ENCODE measurements around the gene ALG12. TPM values are rescaled to one million over a fixed set of nuclear protein-coding genes. Genes with fewer than 3 reads are reported as not detected.

Gene ALG12
- total and polyA plus RNA-seq, 2 of the 13 experiments (the other 11 are each of a cell fraction or from before 2014, with no cell fraction given) = 7.8 to 15.8 TPM

- 0 out of 2 replicates have a peak, but pooled peaks have one; percentile 75 for TF ChIP-seq ZNF749 (CRISPR knock-in tag; IDR thresholded peaks at IDR 0.05; ENCODE audit: borderline replicate concordance)
- peak; percentile 65; the same call in 1 of the 2 replicates for TF ChIP-seq RBAK (CRISPR knock-in tag; IDR thresholded peaks at IDR 0.05)
- no peak for TF ChIP-seq AHR (CRISPR knock-in tag; IDR thresholded peaks at IDR 0.05)
- 0 out of 2 replicates have a peak, but pooled peaks have one; percentile 32 for TF ChIP-seq ZNF317 (CRISPR knock-in tag; IDR thresholded peaks at IDR 0.05)
- TF ChIP-seq, protein P1, sequence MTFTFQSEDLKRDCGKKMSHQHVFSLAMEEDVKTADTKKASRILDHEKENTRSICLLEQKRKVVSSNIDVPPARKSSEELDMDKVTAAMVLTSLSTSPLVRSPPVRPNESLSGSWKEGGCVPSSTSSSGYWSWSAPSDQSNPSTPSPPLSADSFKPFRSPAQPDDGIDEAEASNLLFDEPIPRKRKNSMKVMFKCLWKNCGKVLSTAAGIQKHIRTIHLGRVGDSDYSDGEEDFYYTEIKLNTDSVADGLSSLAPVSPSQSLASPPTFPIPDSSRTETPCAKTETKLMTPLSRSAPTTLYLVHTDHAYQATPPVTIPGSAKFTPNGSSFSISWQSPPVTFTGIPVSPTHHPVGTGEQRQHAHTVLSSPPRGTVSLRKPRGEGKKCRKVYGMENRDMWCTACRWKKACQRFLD (CRISPR knock-in tag; IDR thresholded peaks at IDR 0.05; ENCODE audit: borderline replicate concordance) = 0 out of 2 replicates have a peak, but pooled peaks have one; percentile 52
- no peak for TF ChIP-seq DR1 (CRISPR knock-in tag; IDR thresholded peaks at IDR 0.05)
- TF ChIP-seq ZNF333 (CRISPR knock-in tag; IDR thresholded peaks at IDR 0.05; ENCODE audit: borderline replicate concordance) = no peak
- TF ChIP-seq ESRRA (CRISPR knock-in tag; IDR thresholded peaks at IDR 0.05; ENCODE audit: low read depth) = peak; percentile 50; the same call in 1 of the 2 replicates
- TF ChIP-seq ZNF124 (CRISPR knock-in tag; IDR thresholded peaks at IDR 0.05) = no peak
- TF ChIP-seq NR1H2 (CRISPR knock-in tag; IDR thresholded peaks at IDR 0.05; ENCODE audit: borderline replicate concordance, low read depth) = no peak
- TF ChIP-seq KDM3A (CRISPR knock-in tag; IDR thresholded peaks at IDR 0.05; ENCODE audit: low read depth) = no peak
- peak; percentile 53; the same call in 1 of the 2 replicates for TF ChIP-seq ZNF451 (CRISPR knock-in tag; IDR thresholded peaks at IDR 0.05)
- TF ChIP-seq ZNF709 (CRISPR knock-in tag; IDR thresholded peaks at IDR 0.05) = no peak
- no peak for TF ChIP-seq SIX1 (CRISPR knock-in tag; IDR thresholded peaks at IDR 0.05; ENCODE audit: borderline replicate concordance)
- TF ChIP-seq ZNF543 (CRISPR knock-in tag; IDR thresholded peaks at IDR 0.05) = no peak
- TF ChIP-seq, protein P2, sequence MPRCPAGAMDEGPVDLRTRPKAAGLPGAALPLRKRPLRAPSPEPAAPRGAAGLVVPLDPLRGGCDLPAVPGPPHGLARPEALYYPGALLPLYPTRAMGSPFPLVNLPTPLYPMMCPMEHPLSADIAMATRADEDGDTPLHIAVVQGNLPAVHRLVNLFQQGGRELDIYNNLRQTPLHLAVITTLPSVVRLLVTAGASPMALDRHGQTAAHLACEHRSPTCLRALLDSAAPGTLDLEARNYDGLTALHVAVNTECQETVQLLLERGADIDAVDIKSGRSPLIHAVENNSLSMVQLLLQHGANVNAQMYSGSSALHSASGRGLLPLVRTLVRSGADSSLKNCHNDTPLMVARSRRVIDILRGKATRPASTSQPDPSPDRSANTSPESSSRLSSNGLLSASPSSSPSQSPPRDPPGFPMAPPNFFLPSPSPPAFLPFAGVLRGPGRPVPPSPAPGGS (CRISPR knock-in tag; IDR thresholded peaks at IDR 0.05) = no peak
- peak; percentile 77 for TF ChIP-seq NR2C2 (CRISPR knock-in tag; IDR thresholded peaks at IDR 0.05; ENCODE audit: borderline replicate concordance)
- no peak for TF ChIP-seq ARNT2 (CRISPR knock-in tag; IDR thresholded peaks at IDR 0.05; ENCODE audit: low read depth)
- no peak for TF ChIP-seq TP53 (CRISPR knock-in tag; conservative IDR thresholded peaks at IDR 0.05)
- TF ChIP-seq FOXC1 (CRISPR knock-in tag; IDR thresholded peaks at IDR 0.05; ENCODE audit: borderline replicate concordance) = no peak; the same call in 1 of the 2 replicates
- no peak for TF ChIP-seq SCMH1 (CRISPR knock-in tag; IDR thresholded peaks at IDR 0.05; ENCODE audit: borderline replicate concordance)
- TF ChIP-seq ZNF34 (CRISPR knock-in tag; IDR thresholded peaks at IDR 0.05; ENCODE audit: borderline replicate concordance) = no peak
- TF ChIP-seq ZBTB10 (CRISPR knock-in tag; IDR thresholded peaks at IDR 0.05; ENCODE audit: borderline replicate concordance) = no peak
- no peak for TF ChIP-seq PHF5A (CRISPR knock-in tag; IDR thresholded peaks at IDR 0.05; ENCODE audit: low read depth, unreplicated experiment)
Observed at GRCh38 chr22:49962751-49963646, 44.8 kb upstream of the ALG12 start (continued).
